K562 (cell line): Measurements from ENCODE around the gene YKT6. TPM values are rescaled to one million over a fixed set of nuclear protein-coding genes. Genes with fewer than 3 reads are reported as not detected.

Experiments
- DNMT1 ChIP-seq: fragments of 450-650 bp; IDR thresholded peaks from 2 replicates; pipeline ENCODE4 v1.6.1; 2016; ENCODE audit warnings: antibody characterized with exemption, mild to moderate bottlenecking
- ESRRB ChIP-seq: fragments of 250-450 bp; sonication (Bioruptor Pico); IDR thresholded peaks from 2 replicates; pipeline ENCODE4 v1.5.0; 2020; ENCODE audit warnings: mild to moderate bottlenecking, moderate library complexity, borderline replicate concordance
- FOXP1 ChIP-seq: sonication (generic); formaldehyde crosslinking; IDR thresholded peaks from 2 replicates; pipeline ENCODE4 v1.8.0; 2022; ENCODE audit warnings: mild to moderate bottlenecking, missing genetic modification reagents
- POLR2G ChIP-seq: fragments of 200-400 bp; formaldehyde crosslinking; IDR thresholded peaks from 2 replicates; pipeline ENCODE4 v1.6.1; 2017; ENCODE audit warnings: low read depth, mild to moderate bottlenecking, antibody characterized with exemption, low read length, moderate library complexity
- RBFOX2 ChIP-seq: fragments of 200-400 bp; formaldehyde crosslinking; IDR thresholded peaks from 2 replicates; pipeline ENCODE4 v1.6.1; 2017; ENCODE audit warnings: low read depth, mild to moderate bottlenecking, low read length, moderate library complexity
- RBM14 ChIP-seq: fragments of 200-400 bp; formaldehyde crosslinking; IDR thresholded peaks from 2 replicates; pipeline ENCODE4 v1.6.1; 2018; ENCODE audit warnings: low read depth, mild to moderate bottlenecking, low read length, moderate library complexity, borderline replicate concordance; ENCODE audit not compliant: insufficient read depth
- STAT5A ChIP-seq: IDR thresholded peaks from 2 replicates; pipeline ENCODE4 v1.6.1; 2012; ENCODE audit warnings: low read length, inconsistent platforms, borderline replicate concordance
- TAL1 ChIP-seq: fragments of 450-650 bp; IDR thresholded peaks from 2 replicates; pipeline ENCODE4 v1.6.1; 2016; ENCODE audit warnings: mild to moderate bottlenecking
- polyA plus RNA-seq, 8 experiments: library from polyadenylated mRNA; depleted of rRNA in 4 of 8; stranded (reverse) in 5 of 8; unstranded in 3 of 8; fragments of >200 nt; fragmentation: Nextera tagmentation in 2 of 8; fragmentation: Illumina TruSeq in 1 of 8; extraction: Ambion mirVana in 2 of 8; extraction: Trizol in 1 of 8; gene quantifications; 2 replicates each; pipeline versions ENCODE4 v1.2.1 to v1.2.3, GENCODE V29; 2011 to 2014; ENCODE audit warnings: inconsistent platforms in 1 of 8, missing spikeins in 1 of 8
- total RNA-seq, 7 experiments: library from RNA; depleted of rRNA in 6 of 7; stranded (reverse); fragments of >200 nt in 6 of 7; fragmentation: Illumina TruSeq in 2 of 7; extraction: Trizol in 2 of 7; gene quantifications; 2 replicates each; pipeline versions ENCODE4 v1.2.1 to v1.2.3, GENCODE V29; 2011 to 2021; ENCODE audit warnings: low replicate concordance in 1 of 7
- TF ChIP-seq, protein P1 (sequence below): fragments of 250-450 bp; sonication (Bioruptor Pico); IDR thresholded peaks from 2 replicates; pipeline ENCODE4 v1.8.0; 2022; ENCODE audit warnings: moderate library complexity, mild to moderate bottlenecking, inconsistent platforms
- TF ChIP-seq, protein P2 (sequence below): fragments of 450-650 bp; formaldehyde crosslinking; IDR thresholded peaks from 2 replicates; pipeline ENCODE4 v1.4.0; 2020; ENCODE audit warnings: mild to moderate bottlenecking
- TF ChIP-seq, protein P3 (sequence below), 3 experiments: IDR thresholded peaks in 2 of 3; conservative IDR thresholded peaks in 1 of 3; 2 replicates each; pipeline ENCODE4 v1.5.1; 2011 to 2012; ENCODE audit warnings: low read length in 3 of 3, mild to moderate bottlenecking in 3 of 3, control low read depth in 2 of 3, improper control_type of control experiment in 1 of 3, inconsistent platforms in 1 of 3, low read depth in 1 of 3, mixed read lengths in 1 of 3, moderate library complexity in 1 of 3; ENCODE audit not compliant: insufficient read depth in 2 of 3
- TF ChIP-seq, protein P4 (sequence below), 2 experiments: fragments of 450-650 bp; conservative IDR thresholded peaks; 2 replicates each; pipeline ENCODE4 v1.6.1; 2017; ENCODE audit warnings: mild to moderate bottlenecking in 2 of 2, moderate library complexity in 2 of 2
- TF ChIP-seq, protein P5 (sequence below), 3 experiments: fragments of 200-800 bp in 1 of 3; sonication (Bioruptor generic) in 1 of 3; sonication (generic) in 1 of 3; formaldehyde crosslinking in 1 of 3; IDR thresholded peaks; 2 replicates each; pipeline versions ENCODE4 v1.6.1 to v1.8.0; 2016 to 2022; ENCODE audit warnings: mild to moderate bottlenecking in 2 of 3, missing compliant biosample characterization in 2 of 3, missing genetic modification characterization in 2 of 3, missing genetic modification reagents in 1 of 3
- TF ChIP-seq, protein P6 (sequence below): sonication (generic); formaldehyde crosslinking; IDR thresholded peaks from 2 replicates; pipeline ENCODE4 v1.8.0; 2022; ENCODE audit warnings: missing genetic modification reagents, mild to moderate bottlenecking, moderate library complexity, borderline replicate concordance
- TF ChIP-seq, protein P7 (sequence below), 2 experiments: fragments of 450-650 bp; IDR thresholded peaks; 2 replicates each; pipeline ENCODE4 v1.6.1; 2016

YKT6 gene
- total and polyA plus RNA-seq, 9 of the 15 experiments (the other 6 are each of a cell fraction or from before 2014, with no cell fraction given), result 1.6 to 90.6 (median 75.1) TPM

DNA sequence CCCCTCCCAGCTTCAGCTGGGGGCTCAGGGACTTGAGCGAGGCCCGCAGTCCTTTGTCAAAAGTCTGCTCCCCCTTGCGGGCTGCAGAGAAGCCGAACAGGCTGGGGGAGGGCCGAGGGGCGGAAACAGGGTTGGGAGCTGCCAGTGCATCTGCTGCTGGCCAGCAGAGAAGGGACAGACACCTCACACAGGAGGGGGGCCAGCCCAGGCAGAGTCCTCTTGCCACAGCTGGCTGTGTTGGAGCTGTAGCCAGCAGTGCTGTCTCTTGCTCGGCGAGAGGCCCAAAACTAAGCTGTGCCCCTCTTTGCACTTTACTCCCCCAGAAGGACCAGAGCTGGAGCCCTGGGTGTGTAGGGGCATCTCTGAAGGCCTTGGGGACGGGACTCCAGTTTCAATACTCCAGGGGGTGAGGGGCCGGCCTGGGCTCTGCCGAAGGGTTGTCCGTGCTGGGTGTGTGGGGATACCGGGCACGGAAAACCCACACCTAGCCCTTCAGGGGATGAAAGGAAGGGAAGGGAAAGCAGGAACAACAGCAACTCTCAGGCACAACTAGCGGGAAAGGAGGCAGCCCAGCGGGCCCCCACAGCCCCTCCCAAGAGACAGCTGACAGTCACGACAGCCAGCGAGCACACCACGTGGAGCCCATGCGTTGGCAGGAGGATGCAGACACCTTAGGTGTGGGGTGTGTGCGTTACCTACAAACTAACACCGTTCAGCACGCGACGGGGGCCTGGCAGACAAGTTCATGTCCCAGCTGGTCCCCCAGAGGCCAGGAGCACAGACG is 17.8 kb downstream of the YKT6 start (continued):
- TF ChIP-seq FOXP1 (CRISPR knock-in tag) (no peak), TAL1 (no peak), ESRRB (CRISPR knock-in tag) (no peak), STAT5A (no peak), RBM14 (no peak), DNMT1 (no peak), POLR2G (0 out of 2 replicates have a peak, but pooled peaks have one; percentile 27), RBFOX2 (peak; percentile 38; the same call in 1 of the 2 replicates)
- TF ChIP-seq, protein P1, sequence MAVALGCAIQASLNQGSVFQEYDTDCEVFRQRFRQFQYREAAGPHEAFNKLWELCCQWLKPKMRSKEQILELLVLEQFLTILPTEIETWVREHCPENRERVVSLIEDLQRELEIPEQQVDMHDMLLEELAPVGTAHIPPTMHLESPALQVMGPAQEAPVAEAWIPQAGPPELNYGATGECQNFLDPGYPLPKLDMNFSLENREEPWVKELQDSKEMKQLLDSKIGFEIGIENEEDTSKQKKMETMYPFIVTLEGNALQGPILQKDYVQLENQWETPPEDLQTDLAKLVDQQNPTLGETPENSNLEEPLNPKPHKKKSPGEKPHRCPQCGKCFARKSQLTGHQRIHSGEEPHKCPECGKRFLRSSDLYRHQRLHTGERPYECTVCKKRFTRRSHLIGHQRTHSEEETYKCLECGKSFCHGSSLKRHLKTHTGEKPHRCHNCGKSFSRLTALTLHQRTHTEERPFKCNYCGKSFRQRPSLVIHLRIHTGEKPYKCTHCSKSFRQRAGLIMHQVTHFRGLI, result no peak
- TF ChIP-seq, protein P2, sequence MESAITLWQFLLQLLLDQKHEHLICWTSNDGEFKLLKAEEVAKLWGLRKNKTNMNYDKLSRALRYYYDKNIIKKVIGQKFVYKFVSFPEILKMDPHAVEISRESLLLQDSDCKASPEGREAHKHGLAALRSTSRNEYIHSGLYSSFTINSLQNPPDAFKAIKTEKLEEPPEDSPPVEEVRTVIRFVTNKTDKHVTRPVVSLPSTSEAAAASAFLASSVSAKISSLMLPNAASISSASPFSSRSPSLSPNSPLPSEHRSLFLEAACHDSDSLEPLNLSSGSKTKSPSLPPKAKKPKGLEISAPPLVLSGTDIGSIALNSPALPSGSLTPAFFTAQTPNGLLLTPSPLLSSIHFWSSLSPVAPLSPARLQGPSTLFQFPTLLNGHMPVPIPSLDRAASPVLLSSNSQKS (CRISPR knock-in tag), result no peak
- TF ChIP-seq, protein P3, sequence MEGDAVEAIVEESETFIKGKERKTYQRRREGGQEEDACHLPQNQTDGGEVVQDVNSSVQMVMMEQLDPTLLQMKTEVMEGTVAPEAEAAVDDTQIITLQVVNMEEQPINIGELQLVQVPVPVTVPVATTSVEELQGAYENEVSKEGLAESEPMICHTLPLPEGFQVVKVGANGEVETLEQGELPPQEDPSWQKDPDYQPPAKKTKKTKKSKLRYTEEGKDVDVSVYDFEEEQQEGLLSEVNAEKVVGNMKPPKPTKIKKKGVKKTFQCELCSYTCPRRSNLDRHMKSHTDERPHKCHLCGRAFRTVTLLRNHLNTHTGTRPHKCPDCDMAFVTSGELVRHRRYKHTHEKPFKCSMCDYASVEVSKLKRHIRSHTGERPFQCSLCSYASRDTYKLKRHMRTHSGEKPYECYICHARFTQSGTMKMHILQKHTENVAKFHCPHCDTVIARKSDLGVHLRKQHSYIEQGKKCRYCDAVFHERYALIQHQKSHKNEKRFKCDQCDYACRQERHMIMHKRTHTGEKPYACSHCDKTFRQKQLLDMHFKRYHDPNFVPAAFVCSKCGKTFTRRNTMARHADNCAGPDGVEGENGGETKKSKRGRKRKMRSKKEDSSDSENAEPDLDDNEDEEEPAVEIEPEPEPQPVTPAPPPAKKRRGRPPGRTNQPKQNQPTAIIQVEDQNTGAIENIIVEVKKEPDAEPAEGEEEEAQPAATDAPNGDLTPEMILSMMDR (IDR thresholded peaks at IDR 0.05 in 2 of 3, conservative IDR thresholded peaks at IDR 0.05 in 1 of 3; ENCODE audit: insufficient read depth in 2 of 3, low read depth in 1 of 3, low read length in 3 of 3), result peak; percentile 53 to 72 (median 53); a peak in 5 of 6 replicates
- TF ChIP-seq, protein P4, sequence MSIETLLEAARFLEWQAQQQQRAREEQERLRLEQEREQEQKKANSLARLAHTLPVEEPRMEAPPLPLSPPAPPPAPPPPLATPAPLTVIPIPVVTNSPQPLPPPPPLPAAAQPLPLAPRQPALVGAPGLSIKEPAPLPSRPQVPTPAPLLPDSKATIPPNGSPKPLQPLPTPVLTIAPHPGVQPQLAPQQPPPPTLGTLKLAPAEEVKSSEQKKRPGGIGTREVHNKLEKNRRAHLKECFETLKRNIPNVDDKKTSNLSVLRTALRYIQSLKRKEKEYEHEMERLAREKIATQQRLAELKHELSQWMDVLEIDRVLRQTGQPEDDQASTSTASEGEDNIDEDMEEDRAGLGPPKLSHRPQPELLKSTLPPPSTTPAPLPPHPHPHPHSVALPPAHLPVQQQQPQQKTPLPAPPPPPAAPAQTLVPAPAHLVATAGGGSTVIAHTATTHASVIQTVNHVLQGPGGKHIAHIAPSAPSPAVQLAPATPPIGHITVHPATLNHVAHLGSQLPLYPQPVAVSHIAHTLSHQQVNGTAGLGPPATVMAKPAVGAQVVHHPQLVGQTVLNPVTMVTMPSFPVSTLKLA (conservative IDR thresholded peaks at IDR 0.05), result no peak
- TF ChIP-seq, protein P5, sequence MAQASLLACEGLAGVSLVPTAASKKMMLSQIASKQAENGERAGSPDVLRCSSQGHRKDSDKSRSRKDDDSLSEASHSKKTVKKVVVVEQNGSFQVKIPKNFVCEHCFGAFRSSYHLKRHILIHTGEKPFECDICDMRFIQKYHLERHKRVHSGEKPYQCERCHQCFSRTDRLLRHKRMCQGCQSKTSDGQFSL (CRISPR knock-in tag; IDR thresholded peaks at IDR 0.05), result peak; percentile 57; the same call in 1 of the 2 replicates
- TF ChIP-seq, protein P5 (tag; IDR thresholded peaks at IDR 0.05), result no peak
- TF ChIP-seq, protein P6, sequence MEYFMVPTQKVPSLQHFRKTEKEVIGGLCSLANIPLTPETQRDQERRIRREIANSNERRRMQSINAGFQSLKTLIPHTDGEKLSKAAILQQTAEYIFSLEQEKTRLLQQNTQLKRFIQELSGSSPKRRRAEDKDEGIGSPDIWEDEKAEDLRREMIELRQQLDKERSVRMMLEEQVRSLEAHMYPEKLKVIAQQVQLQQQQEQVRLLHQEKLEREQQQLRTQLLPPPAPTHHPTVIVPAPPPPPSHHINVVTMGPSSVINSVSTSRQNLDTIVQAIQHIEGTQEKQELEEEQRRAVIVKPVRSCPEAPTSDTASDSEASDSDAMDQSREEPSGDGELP (CRISPR knock-in tag), result peak; percentile 66; the same call in 1 of the 2 replicates
- TF ChIP-seq, protein P7, sequence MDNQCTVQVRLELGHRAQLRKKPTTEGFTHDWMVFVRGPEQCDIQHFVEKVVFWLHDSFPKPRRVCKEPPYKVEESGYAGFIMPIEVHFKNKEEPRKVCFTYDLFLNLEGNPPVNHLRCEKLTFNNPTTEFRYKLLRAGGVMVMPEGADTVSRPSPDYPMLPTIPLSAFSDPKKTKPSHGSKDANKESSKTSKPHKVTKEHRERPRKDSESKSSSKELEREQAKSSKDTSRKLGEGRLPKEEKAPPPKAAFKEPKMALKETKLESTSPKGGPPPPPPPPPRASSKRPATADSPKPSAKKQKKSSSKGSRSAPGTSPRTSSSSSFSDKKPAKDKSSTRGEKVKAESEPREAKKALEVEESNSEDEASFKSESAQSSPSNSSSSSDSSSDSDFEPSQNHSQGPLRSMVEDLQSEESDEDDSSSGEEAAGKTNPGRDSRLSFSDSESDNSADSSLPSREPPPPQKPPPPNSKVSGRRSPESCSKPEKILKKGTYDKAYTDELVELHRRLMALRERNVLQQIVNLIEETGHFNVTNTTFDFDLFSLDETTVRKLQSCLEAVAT (IDR thresholded peaks at IDR 0.05), result no peak
